ENCODE data around the gene NRF1.
A peak's percentile ranks its signal among the peaks of the same experiment; 100 is the strongest.

Gene NRF1

DNA sequence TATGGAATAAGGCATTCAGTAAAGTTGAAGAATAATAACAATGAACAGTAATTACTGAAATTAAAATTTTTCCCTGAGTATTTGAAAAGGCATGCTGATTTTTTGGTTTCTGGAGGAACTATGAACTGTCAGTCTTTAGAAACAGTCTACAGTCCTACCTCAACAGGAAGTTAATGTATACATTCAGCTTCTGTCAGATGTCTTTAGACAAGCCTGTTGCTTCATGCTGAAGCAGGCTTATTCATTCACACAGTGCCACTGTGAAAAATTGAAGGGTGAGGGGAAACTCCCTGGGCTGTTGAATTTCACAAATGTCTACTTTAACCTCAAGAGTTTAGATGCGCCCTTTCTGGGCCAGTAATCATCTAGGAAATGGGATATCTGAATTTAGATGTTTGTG lies 3.5 kb downstream of the NRF1 start:
- DNase-seq (ENCODE audit: extremely low spot score): peak; percentile 51
- POLR2A ChIA-PET: no interaction called here
- TF ChIP-seq, protein P1, sequence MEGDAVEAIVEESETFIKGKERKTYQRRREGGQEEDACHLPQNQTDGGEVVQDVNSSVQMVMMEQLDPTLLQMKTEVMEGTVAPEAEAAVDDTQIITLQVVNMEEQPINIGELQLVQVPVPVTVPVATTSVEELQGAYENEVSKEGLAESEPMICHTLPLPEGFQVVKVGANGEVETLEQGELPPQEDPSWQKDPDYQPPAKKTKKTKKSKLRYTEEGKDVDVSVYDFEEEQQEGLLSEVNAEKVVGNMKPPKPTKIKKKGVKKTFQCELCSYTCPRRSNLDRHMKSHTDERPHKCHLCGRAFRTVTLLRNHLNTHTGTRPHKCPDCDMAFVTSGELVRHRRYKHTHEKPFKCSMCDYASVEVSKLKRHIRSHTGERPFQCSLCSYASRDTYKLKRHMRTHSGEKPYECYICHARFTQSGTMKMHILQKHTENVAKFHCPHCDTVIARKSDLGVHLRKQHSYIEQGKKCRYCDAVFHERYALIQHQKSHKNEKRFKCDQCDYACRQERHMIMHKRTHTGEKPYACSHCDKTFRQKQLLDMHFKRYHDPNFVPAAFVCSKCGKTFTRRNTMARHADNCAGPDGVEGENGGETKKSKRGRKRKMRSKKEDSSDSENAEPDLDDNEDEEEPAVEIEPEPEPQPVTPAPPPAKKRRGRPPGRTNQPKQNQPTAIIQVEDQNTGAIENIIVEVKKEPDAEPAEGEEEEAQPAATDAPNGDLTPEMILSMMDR (IDR thresholded peaks at IDR 0.05; ENCODE audit: control extremely low read depth, extremely low read depth, low read depth, missing control alignments): no peak
- CTCF ChIA-PET: interaction anchor here (1.0 to 2.1 kb wide), 10 partner anchors 9 to 247 kb away, joined by 3 to 8 read pairs (median 5); no protein-coding TSS in a partner anchor

DNA sequence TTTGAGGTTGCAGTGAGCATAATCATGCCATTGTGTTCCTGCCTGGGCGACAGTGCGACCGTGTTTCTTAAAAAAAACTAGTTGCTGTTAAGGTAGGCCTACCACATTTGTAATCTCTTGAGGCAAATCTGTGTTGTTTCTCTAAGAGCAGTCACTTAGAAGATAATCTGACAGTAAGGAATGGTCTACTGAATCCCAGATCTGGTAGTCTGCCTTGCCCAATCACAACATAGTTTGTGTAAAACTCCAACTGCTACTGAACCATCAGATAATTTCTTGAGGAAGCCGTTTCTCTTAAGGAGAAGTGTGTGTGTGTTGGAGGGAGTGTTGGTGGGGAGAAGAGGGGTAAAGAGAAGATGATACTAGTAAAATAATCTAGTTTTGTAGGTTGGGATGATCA lies 5.0 kb downstream of the NRF1 start:
- DNase-seq (ENCODE audit: extremely low spot score): no peak
- POLR2A ChIA-PET: no interaction called here
- CTCF ChIA-PET: interaction anchor here (1.0 to 2.1 kb wide), 4 partner anchors 9 to 39 kb away, joined by 3 to 6 read pairs (median 4); no protein-coding TSS in a partner anchor
- TF ChIP-seq, protein P1 (IDR thresholded peaks at IDR 0.05; ENCODE audit: control extremely low read depth, extremely low read depth, low read depth, missing control alignments): no peak

DNA sequence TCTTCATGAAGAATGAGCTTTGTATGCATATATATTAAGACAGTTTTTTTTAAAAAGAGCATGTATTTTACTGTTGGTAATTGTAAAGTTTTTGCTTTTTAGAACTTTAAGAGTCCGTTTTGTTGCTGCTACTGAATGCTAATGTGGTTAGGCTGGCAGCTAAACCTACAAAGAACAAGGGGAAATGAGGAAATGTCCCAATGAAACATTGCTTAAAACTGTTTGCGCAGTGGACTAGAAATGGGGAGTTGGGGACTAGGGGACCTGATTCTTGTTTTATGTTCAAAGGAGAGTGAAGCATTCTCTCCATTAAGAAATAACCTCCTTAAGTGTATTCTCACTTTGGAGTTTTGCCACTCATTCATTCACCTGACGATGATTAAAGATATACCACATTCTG lies 5.7 kb downstream of the NRF1 start:
- POLR2A ChIA-PET: no interaction called here
- no peak for DNase-seq (ENCODE audit: extremely low spot score)
- CTCF ChIA-PET: interaction anchor here (1.0 to 2.1 kb wide), 4 partner anchors 9 to 39 kb away, joined by 3 to 6 read pairs (median 4); no protein-coding TSS in a partner anchor
- TF ChIP-seq, protein P1 (IDR thresholded peaks at IDR 0.05; ENCODE audit: control extremely low read depth, extremely low read depth, low read depth, missing control alignments): no peak

DNA sequence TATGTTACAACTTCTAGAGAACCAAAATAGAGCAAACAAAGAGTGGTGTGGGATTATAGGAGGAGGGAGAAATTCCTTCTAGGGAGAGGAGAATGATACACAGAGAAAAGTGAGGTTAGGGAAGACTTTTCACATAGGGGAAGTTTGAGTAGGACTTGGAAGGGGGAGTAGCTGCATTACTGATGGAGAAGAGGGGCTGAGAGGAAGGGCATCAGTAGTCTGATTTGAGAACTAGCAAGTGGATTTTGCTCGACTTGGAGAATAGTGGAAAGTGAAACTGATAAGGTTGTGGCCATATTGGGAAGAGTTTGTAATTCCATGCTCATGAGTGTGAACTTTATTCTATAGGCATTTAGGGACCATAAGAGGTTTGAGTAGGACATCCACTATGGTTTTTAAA lies 6.1 kb downstream of the NRF1 start:
- CTCF ChIA-PET: interaction anchor here (0.7 to 2.1 kb wide), 6 partner anchors 8 to 242 kb away, joined by 3 to 5 read pairs (median 3); no protein-coding TSS in a partner anchor
- no peak for DNase-seq (ENCODE audit: extremely low spot score)
- POLR2A ChIA-PET: no interaction called here
- TF ChIP-seq, protein P1 (IDR thresholded peaks at IDR 0.05; ENCODE audit: control extremely low read depth, extremely low read depth, low read depth, missing control alignments): no peak

DNA sequence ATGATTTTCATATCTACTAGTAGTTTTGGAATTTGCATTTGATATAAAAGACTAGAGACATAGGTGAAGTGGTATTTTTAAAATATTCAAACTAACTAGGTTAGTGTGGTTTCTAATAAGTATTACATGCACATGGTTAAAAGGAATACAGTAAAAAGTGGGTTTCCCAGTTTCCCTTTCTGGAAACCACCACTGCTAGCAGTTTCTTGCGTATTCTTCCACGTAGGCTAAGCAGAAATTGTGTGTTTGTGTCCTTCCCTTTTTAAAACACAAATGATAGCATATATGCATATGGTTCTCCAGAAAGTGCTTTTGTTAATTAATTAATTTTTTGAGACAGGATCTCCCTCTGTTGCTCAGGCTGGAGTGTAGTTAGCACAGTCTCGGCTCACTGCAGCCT lies 15.4 kb downstream of the NRF1 start:
- DNase-seq (ENCODE audit: extremely low spot score): no peak
- POLR2A ChIA-PET: no interaction called here
- CTCF ChIA-PET: interaction anchor here (1.0 to 1.8 kb wide), 3 partner anchors 10 to 14 kb away, joined by 3 to 5 read pairs (median 4); no protein-coding TSS in a partner anchor
- TF ChIP-seq, protein P1 (IDR thresholded peaks at IDR 0.05; ENCODE audit: control extremely low read depth, extremely low read depth, low read depth, missing control alignments): no peak

DNA sequence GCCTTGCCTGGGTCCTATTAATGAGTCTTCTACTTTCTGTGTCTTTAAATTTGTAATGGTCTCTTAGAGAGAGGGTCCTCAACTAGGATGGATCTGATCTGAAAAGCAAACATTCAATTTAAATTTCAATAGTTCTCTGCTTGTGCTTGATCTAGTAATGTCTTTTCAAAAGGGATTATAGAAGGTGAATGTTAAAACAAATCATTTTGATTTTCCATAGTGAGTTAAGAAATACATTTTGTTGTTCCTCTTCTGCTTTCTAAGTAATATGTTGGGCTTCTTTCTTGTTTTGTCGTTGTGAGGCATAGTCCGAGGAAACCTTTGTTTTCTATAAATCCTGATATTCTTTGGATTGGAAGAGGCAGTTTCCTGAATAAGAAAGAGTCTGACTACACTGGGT lies 18.8 kb downstream of the NRF1 start:
- ChIA-PET POLR2A (interaction anchor here (0.7 kb wide), 1 partner anchor 284 kb away, joined by 4 read pairs; no protein-coding TSS in a partner anchor), CTCF (interaction anchor here (0.8 to 1.4 kb wide), 4 partner anchors 10 to 18 kb away, joined by 3 to 5 read pairs (median 4); partner anchors contain the start of gene NRF1)
- TF ChIP-seq, protein P1 (IDR thresholded peaks at IDR 0.05; ENCODE audit: control extremely low read depth, extremely low read depth, low read depth, missing control alignments): no peak
- DNase-seq (ENCODE audit: extremely low spot score): no peak
